Glomerular visceral epithelial cell (primary cell): ENCODE data around the gene SLU7.
A peak's percentile ranks its signal among the peaks of the same experiment; 100 is the strongest.

Experiments
- DNase-seq: peaks from one replicate; pipeline ENCODE4 v3.0.0-alpha.2; 2016; ENCODE audit errors: extremely low spot score

The SLU7 gene

DNA sequence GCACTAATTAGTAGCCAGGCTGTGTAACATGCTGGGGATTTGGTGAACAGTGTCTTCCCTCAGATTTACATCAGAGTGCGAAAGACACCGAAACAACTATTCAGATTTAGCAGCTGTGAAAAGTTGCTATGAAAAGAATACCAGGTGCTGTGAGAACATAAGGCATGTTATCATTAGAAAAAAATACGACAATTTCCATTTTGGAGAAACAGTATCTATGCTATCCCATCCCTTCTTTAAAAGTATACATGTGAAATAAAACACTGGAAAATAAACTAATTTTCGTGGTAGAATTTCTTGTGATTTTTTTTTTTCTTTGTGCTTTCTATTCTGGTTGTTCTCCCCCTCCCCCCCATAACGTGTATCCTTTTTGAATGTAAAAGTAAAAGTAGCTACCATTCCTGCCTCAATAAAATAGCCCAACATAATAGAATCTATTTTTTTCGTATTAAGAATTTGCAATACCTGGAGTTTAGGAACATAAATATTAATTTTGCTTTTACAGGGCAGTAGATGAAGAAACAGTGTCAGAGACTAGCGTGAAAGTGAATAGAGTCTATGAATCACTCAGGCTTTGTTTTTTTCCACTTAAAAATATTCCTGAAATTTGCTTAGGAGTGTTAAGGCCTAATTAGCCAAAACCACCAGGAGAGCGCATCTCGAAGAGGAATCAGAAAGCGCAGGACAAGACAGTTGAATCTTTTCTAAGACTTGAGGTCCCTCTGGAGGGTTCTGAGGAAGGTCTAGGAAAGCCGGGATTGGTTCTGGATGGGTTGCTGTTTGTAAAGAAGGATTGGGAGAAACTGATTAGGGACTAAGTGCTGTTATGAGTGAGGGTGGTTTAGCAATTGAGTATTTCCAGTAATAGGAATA, 813 bp upstream of the SLU7 start:
- DNase-seq, result no peak

DNA sequence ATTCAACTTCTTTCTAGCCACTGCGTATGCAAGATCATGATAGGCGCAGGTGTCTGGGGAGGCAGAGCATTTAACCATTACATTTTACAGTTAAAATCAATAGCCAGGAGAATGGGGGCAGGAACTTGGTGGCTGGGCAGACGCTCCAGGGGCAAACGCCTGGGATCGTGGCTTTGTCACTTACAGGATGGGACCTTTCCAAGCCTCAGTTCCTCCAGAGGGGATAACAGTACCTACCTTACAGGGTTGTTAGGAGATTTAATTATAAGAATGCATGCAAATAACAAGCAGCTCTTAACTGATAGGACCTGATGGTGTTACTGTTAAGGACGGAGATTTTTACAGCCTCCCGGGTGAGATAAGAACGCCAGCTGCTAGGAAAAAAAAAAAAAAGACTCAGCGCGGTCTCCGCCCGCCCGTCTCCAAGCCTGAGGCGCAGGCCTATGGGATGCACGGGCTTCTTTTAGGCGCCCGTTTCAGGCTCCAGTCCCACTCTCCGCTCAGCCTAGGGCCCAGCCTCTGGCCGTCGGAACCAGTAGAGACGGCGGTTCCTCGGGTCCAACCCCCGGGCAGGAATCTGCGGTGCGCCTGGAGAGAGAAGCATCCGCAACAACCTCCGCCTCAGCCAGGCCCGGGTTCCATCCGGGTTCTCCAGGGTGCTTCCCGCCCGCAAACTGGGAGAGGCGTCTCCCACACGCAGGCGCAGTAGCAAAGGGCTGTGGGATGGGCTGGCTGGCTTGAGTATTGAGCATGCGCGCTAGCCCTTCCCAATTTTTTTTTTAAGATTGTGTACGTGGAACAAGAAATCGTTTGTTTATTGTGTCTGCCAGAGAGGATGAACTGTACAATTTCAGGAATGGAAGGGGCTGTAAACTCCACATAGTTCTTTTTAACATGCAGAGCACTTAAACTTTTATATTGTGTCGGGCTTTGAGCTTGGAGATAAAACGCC, 19.2 kb downstream of the SLU7 start, which contains the start of gene FAM200C:
Gene FAM200C (minus strand): TSS at position 653 of the 952 bp plus-strand sequence. CDS start 4,564 bp downstream, outside the sequence.
- DNase-seq, result peak; percentile 94

DNA sequence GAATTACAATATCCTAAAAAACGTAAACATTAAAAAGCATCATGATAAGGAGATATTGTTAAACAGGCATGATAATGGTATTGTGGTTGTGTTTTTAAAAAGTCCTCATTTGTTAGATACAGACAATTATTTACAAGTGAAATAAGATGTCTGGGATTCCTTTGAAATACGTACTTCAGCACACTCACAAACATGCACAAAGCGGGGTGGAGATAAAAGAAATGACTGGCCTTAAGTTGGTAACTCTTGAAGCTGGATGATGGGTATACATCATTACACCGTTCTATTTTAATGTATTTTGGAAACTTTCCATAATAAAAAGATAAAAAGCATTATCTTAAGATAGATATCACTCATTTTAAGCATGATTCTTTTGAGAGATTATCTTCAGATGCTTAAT, 20.1 kb downstream of the SLU7 start:
- no peak for DNase-seq

DNA sequence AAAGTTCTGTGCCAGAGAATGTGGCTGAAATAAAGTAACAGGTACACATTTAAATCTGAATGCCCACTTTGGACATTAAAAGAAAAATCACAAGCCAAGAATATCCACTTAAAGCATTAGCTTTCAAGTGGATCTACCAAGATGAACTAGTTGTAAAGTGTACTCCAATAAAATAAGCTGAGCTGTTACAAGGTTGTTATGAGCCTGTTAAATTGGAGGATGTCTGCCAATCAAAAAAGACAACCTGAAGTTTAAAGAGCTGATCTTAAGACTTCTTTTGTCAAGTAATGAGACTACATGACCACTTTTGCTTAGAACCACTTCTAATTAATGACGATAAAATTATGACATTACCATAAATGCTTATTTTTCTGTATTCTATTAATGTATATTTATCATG, 21.4 kb downstream of the SLU7 start:
- DNase-seq, result no peak

GRCh38 chr5:160395111-160395510, 23.8 kb downstream of the SLU7 start:
- DNase-seq, result no peak

GRCh38 chr5:160390787-160391696, 27.8 kb downstream of the SLU7 start:
- peak; percentile 15 for DNase-seq

GRCh38 chr5:160387445-160387844, 31.4 kb downstream of the SLU7 start:
- DNase-seq, result no peak

DNA sequence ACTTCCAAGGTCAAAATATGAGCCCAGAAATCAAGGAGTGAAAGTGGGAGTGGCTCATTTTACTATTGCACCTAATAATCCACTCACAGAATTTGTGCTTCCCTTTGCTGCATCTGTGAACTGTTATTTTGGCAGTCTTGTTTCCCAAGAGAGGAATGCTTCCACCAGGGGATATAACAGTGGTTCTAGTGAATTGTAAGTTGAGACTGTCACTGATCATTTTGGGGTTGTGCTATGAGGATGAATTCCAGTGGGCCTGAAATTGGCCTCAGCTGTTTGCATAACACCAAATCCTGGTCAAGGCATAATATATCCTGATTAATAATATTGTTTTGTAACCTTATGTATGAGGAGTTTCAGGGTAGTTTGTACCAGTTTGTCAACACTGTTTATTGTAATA, 33.4 kb downstream of the SLU7 start:
- DNase-seq, result no peak

GRCh38 chr5:160384681-160385080, 34.2 kb downstream of the SLU7 start:
- no peak for DNase-seq

GRCh38 chr5:160382346-160382745, 36.5 kb downstream of the SLU7 start:
- no peak for DNase-seq

DNA sequence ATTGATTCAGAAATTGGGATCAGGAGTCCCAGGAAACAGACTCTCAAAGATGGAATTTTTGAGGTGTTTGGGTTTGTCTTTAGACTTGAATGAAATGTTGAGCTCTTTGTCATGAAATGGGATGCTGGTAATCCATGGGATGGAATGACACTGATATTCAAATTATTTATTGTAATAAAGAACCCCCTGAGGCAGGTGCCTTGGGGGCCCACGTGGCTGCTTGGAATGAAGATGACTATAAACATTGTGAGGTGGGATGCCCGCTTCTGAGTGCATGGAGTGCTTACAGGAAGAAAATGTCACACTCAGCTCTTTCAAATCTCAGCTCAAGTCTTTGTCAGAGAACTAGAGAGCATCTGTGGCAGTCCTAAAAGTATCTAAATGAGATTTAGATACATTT, 38.8 kb downstream of the SLU7 start:
- no peak for DNase-seq

DNA sequence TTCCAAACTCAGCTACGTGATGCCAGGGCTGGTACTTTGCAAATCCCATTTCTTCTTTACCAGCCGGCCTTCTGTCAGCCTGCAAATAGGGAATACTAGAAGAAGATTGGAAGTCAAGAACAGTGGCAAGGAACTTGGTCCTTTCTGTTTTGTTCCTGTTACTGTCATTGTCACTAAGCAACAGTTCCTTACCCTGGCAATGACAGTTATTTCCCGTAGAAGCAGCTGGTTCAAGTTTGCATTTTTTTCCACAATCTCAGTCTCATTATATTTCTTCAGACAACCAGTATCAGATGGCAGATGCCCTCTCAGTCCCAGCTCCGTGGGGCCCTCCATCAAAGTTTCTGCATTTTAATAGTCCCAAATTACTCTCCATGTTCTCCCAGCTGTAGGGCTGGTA, 39.4 kb downstream of the SLU7 start:
- DNase-seq, result no peak

GRCh38 chr5:160378330-160378729, 40.6 kb downstream of the SLU7 start:
- no peak for DNase-seq

GRCh38 chr5:160377651-160378050, 41.2 kb downstream of the SLU7 start:
- no peak for DNase-seq

GRCh38 chr5:160376416-160376815, 42.5 kb downstream of the SLU7 start:
- DNase-seq, result no peak

DNA sequence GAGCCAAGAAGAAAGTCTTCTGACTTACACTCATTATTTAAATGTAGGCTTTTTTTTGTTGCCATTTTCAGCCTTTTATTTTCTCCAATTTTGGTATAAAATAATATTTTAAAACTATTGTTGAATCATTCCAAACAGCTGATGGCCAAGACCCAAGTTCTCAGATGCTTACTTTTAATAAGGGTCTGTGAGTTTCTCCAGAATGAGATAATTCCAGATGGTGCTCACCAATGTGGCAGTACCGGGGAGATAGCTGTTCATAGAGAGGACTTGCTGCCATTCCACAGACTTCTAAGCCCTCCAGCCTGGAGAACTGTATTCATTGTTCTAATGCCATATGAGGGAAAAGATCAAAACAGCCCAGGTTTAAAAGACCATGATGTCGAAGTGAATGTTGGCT, 43.2 kb downstream of the SLU7 start:
- DNase-seq, result no peak

- DNase-seq, result no peak
These were observed 43.7 kb downstream of the SLU7 start for GRCh38 chr5:160375166-160375565.

DNA sequence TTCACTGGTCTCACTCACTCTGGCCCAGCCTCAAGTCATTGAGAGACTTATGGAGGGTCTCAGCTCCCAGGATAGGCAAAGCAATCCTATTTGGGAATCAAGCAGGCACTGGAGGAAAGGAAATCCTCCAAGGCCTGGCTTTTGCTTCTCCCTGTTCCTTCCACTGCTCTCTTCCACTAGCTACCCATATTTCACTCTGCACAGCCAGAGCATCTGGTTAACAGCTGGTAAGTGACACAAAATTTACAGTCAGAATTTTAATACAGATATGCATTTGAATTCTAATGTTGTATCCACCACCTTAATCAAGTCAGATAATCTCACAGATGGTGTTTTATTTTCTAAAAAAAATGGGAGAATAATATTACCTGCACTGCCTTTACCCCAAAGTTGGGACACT, 47.6 kb downstream of the SLU7 start:
- no peak for DNase-seq

GRCh38 chr5:160370713-160371034, 48.2 kb downstream of the SLU7 start:
- no peak for DNase-seq

DNA sequence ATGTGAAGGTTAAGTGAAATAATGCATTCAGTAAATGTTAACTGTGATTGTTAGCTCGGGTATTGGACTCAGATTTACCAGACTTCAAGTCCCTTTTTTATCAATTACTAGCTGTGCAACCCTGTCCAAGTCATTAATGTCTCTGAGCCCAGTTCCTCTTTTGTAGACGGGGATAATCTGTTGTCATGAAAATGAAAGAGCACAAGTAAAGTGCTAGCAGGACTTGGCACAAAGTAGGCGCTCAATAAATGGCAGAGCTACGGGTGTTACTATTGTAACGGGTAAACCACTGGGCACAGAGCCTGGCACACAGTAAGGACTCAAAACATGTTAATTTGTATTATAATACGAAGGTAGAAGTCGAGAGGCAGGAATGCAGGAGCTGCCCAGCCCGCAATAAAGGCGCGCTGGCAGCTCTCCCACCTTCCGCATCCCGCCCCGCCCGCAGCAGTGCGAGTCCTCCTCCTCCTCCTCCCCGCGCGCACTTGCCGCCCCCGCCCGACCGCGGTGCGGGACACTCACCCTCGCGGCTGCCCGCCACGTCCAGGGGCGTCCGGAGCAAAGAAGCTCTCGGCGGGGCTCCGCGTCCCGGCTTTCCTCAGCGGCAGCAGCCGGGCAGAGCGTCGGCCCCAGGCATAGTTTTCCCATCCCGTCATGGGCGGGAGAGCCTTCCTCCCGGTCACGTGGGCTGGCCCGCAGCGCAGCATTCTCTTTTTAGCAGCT, 48.7 kb downstream of the SLU7 start, which contains the start of gene C1QTNF2:
Gene C1QTNF2 (minus strand): TSS at position 637 of the 723 bp plus-strand sequence. CDS start 15,615 bp downstream, outside the sequence.
- DNase-seq, result peak; percentile 51

DNA sequence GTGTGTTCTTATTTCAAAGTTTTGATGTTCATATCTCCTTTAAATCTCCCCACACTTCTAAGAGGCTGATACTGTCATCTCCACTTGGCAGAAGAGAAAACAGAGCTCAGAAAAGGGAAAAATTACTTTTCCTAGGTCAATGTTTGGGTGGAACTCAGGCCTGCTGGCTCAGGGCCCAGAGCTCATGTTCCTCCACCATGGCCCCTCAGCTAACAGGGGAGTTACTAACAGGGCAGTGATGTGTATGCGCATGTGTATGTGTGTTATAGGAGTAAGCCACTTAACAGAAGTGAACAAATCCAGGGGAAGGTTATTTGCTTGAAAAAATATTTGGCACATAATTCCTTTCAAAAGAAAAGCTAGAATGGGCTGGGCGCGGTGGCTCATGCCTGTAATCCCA, 51.0 kb downstream of the SLU7 start:
- no peak for DNase-seq
